Neural cell (in vitro differentiated cells): ENCODE measurements around the gene TCF25.

ENCODE experiments used
- CTCF ChIP-seq: fragments of 450-650 bp; IDR thresholded peaks from 2 replicates; pipeline ENCODE4 v1.5.1; 2014; ENCODE audit warnings: antibody characterized with exemption, mild to moderate bottlenecking, moderate library complexity; ENCODE audit not compliant: poor library complexity, severe bottlenecking
- EP300 ChIP-seq: fragments of 450-650 bp; conservative IDR thresholded peaks from 2 replicates; pipeline ENCODE4 v1.6.1; 2014; ENCODE audit warnings: antibody characterized with exemption, mild to moderate bottlenecking, moderate library complexity; ENCODE audit not compliant: poor library complexity, severe bottlenecking
- EZH2 ChIP-seq: fragments of 200-600, 300-800 bp; shearing (Covaris generic), sonication (generic); IDR thresholded peaks from 2 replicates; pipeline ENCODE4 v1.6.1; 2014; ENCODE audit warnings: antibody characterized with exemption, low read length, borderline replicate concordance, mild to moderate bottlenecking; ENCODE audit not compliant: insufficient read depth, poor library complexity, severe bottlenecking
- MXI1 ChIP-seq: fragments of 450-650 bp; conservative IDR thresholded peaks from 2 replicates; pipeline ENCODE4 v1.6.1; 2014; ENCODE audit warnings: antibody characterized with exemption, mild to moderate bottlenecking; ENCODE audit not compliant: poor library complexity, severe bottlenecking
- POLR2AphosphoS5 ChIP-seq: IDR thresholded peaks from 2 replicates; pipeline ENCODE4 v1.6.1; 2012
- RAD21 ChIP-seq: fragments of 450-650 bp; conservative IDR thresholded peaks from 2 replicates; pipeline ENCODE4 v1.6.1; 2014; ENCODE audit warnings: antibody characterized with exemption, mild to moderate bottlenecking, moderate library complexity
- REST ChIP-seq: IDR thresholded peaks from 2 replicates; pipeline ENCODE4 v1.6.1; 2012; ENCODE audit warnings: borderline replicate concordance
- SMC3 ChIP-seq: fragments of 450-650 bp; conservative IDR thresholded peaks from 2 replicates; pipeline ENCODE4 v1.6.1; 2014; ENCODE audit warnings: antibody characterized with exemption, mild to moderate bottlenecking, moderate library complexity; ENCODE audit not compliant: poor library complexity
- TAF1 ChIP-seq: IDR thresholded peaks from 2 replicates; pipeline ENCODE4 v1.6.1; 2012; ENCODE audit warnings: low read depth

GRCh38 chr16:89847940-89848297 is 25.5 kb upstream of the TCF25 start:
- TF ChIP-seq CTCF (no peak), REST (no peak), POLR2AphosphoS5 (no peak), RAD21 (no peak), TAF1 (no peak), EP300 (no peak), SMC3 (no peak), EZH2 (no peak), MXI1 (no peak)
